ENCODE results near the gene RTRAF.

DNA sequence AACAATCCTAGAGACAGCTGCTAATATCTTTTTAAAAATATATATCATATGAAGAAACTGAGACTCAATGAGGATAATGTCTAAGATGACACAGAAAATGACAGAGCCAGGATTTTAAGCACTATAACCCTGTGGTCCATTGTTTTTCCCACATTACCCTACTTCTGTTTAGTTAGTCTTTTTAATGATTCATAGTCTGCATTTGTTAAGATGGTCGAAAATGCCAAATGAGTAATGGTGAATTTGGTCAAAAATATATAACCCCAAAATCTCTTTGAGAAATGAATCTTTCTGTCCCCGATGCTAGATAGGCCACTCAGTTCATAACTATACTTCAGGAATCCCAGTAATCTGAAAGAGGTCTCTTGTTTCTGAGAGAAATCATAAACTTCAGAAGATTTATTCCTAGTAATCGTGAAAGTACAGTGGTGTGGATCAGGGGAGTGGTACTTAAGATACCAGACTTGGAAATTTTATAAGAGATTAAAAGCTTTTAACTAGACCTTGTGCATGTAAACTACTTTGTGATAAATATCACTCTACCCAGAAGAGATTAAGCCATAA lies 10.8 kb downstream of the RTRAF start:
- no peak for TF ChIP-seq MYC (IDR thresholded peaks at IDR 0.05; ENCODE audit: low read depth, low read length)
- TF ChIP-seq, protein P1, sequence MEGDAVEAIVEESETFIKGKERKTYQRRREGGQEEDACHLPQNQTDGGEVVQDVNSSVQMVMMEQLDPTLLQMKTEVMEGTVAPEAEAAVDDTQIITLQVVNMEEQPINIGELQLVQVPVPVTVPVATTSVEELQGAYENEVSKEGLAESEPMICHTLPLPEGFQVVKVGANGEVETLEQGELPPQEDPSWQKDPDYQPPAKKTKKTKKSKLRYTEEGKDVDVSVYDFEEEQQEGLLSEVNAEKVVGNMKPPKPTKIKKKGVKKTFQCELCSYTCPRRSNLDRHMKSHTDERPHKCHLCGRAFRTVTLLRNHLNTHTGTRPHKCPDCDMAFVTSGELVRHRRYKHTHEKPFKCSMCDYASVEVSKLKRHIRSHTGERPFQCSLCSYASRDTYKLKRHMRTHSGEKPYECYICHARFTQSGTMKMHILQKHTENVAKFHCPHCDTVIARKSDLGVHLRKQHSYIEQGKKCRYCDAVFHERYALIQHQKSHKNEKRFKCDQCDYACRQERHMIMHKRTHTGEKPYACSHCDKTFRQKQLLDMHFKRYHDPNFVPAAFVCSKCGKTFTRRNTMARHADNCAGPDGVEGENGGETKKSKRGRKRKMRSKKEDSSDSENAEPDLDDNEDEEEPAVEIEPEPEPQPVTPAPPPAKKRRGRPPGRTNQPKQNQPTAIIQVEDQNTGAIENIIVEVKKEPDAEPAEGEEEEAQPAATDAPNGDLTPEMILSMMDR (IDR thresholded peaks at IDR 0.05; ENCODE audit: low read depth, low read length): no peak
